GM12891 (cell line): ENCODE measurements around the gene LBHD1.
"Not testable (repeated sequence)": the region's sequence is repeated elsewhere in the genome, so short reads cannot be mapped to it uniquely, and the experiment has no call there.

Experiments used
- DNase-seq: peaks from one replicate; pipeline ENCODE4 v3.0.0; 2011; ENCODE audit warnings: low spot score; ENCODE audit not compliant: insufficient read length
- FAIRE-seq: peaks from 2 replicates; lab custom pipeline; 2011; peaks lifted over from hg19 to GRCh38; lab: Jason Lieb, UNC
- PAX5 ChIP-seq: IDR thresholded peaks from 2 replicates; pipeline ENCODE4 v1.6.1; 2011; ENCODE audit warnings: low read length, moderate library complexity, mild to moderate bottlenecking; ENCODE audit not compliant: insufficient read depth, severe bottlenecking
- POLR2A ChIP-seq: IDR thresholded peaks from 2 replicates; pipeline ENCODE4 v1.6.1; 2011; ENCODE audit warnings: low read depth, low read length, control low read depth
- POLR2AphosphoS5 ChIP-seq: IDR thresholded peaks from 2 replicates; pipeline ENCODE4 v1.6.1; 2011; ENCODE audit warnings: low read depth, low read length, control low read depth
- POU2F2 ChIP-seq: IDR thresholded peaks from 2 replicates; pipeline ENCODE4 v1.6.1; 2011; ENCODE audit warnings: low read depth, mild to moderate bottlenecking, control low read depth, low read length, moderate library complexity
- SPI1 ChIP-seq: IDR thresholded peaks from 2 replicates; pipeline ENCODE4 v1.6.1; 2011; ENCODE audit warnings: low read depth, low read length, control low read depth
- TAF1 ChIP-seq: IDR thresholded peaks from 2 replicates; pipeline ENCODE4 v1.6.1; 2011; ENCODE audit warnings: low read depth, low read length, control low read depth

Gene LBHD1

GRCh38 chr11:62646825-62647608, 25.1 kb downstream of the LBHD1 start:
- no peak for DNase-seq
- no peak for FAIRE-seq
- TF ChIP-seq SPI1 (no peak), PAX5 (no peak), POLR2A (no peak), TAF1 (no peak), POU2F2 (no peak), POLR2AphosphoS5 (no peak)

- TF ChIP-seq POLR2A (peak; percentile 81), PAX5 (peak; percentile 35), POU2F2 (peak; percentile 77), SPI1 (no peak), TAF1 (peak; percentile 92), POLR2AphosphoS5 (peak; percentile 84)
- peak; percentile 94 for FAIRE-seq
- peak; percentile 100 for DNase-seq
Observed at GRCh38 chr11:62645946-62646824, 25.9 kb downstream of the LBHD1 start, which contains the start of gene GANAB. Gene GANAB, minus strand, starts transcription at chr11:62646613. Its CDS starts 14 bp downstream, at chr11:62646599.

GRCh38 chr11:62645671-62645945, 26.5 kb downstream of the LBHD1 start:
- DNase-seq (no peak), FAIRE-seq (peak; percentile 28)
- no peak for TF ChIP-seq PAX5
- no peak for TF ChIP-seq TAF1
- no peak for TF ChIP-seq POLR2AphosphoS5
- no peak for TF ChIP-seq POLR2A
- no peak for TF ChIP-seq POU2F2
- TF ChIP-seq SPI1 = no peak

- FAIRE-seq (no peak), DNase-seq (no peak)
- TF ChIP-seq SPI1 (no peak), POU2F2 (no peak), POLR2A (no peak)
Observed at GRCh38 chr11:62644220-62644619, 27.8 kb downstream of the LBHD1 start.

- DNase-seq = no peak
- TF ChIP-seq TAF1 = no peak
- TF ChIP-seq PAX5 = no peak
- no peak for TF ChIP-seq POLR2AphosphoS5
- TF ChIP-seq POU2F2 = no peak
- TF ChIP-seq POLR2A = no peak
- no peak for TF ChIP-seq SPI1
- no peak for FAIRE-seq
Observed at GRCh38 chr11:62632492-62632891, 39.6 kb downstream of the LBHD1 start.

GRCh38 chr11:62627713-62628112, 44.4 kb downstream of the LBHD1 start:
- FAIRE-seq = no peak
- TF ChIP-seq POLR2AphosphoS5 (no peak), PAX5 (no peak), TAF1 (no peak), SPI1 (no peak), POU2F2 (no peak), POLR2A (no peak)
- no peak for DNase-seq

- TF ChIP-seq TAF1 (no peak), POU2F2 (no peak), POLR2AphosphoS5 (no peak), PAX5 (no peak), POLR2A (no peak)
- DNase-seq = no peak
- FAIRE-seq = no peak
Observed at GRCh38 chr11:62622476-62623089, 49.5 kb downstream of the LBHD1 start.

- TF ChIP-seq POU2F2 = peak; percentile 23; the same call in 1 of the 2 replicates
- TF ChIP-seq TAF1 = peak; percentile 21; the same call in 1 of the 2 replicates
- peak; percentile 64 for TF ChIP-seq POLR2A
- no peak for TF ChIP-seq PAX5
- peak; percentile 81 for TF ChIP-seq POLR2AphosphoS5
- FAIRE-seq = peak; percentile 96
- DNase-seq = peak; percentile 98
Observed at GRCh38 chr11:62621567-62622470, 50.2 kb downstream of the LBHD1 start, which contains the start of gene B3GAT3. Gene B3GAT3, minus strand, starts transcription at chr11:62621986. Its CDS starts 39 bp downstream, at chr11:62621947.

GRCh38 chr11:62621027-62621566, 51.0 kb downstream of the LBHD1 start:
- peak; percentile 43 for FAIRE-seq
- TF ChIP-seq POLR2A (no peak), POLR2AphosphoS5 (no peak), POU2F2 (no peak), PAX5 (no peak), TAF1 (no peak), SPI1 (no peak)

GRCh38 chr11:62616957-62617356, 55.1 kb downstream of the LBHD1 start:
- not testable (repeated sequence) for FAIRE-seq

More at GRCh38 chr11:62621027-62621566, 51.0 kb downstream of the LBHD1 start:
- DNase-seq = no peak

More at GRCh38 chr11:62616957-62617356, 55.1 kb downstream of the LBHD1 start:
- DNase-seq = not testable (repeated sequence)
